H1 (cell line): ENCODE measurements around the gene CHRM4. TPM values are rescaled to one million over a fixed set of nuclear protein-coding genes. Genes with fewer than 3 reads are reported as not detected.

Experiments
- CTCF ChIA-PET: fragments of 300-600 bp; sonication (Branson Sonifier 250); formaldehyde crosslinking; loops from one replicate; lab custom pipeline; 2021; ENCODE audit not compliant: partially characterized antibody; lab: Charles Lee
- POLR2A ChIA-PET: fragments of 300-600 bp; sonication (Branson Sonifier 250); formaldehyde crosslinking; loops from one replicate; lab custom pipeline; 2021; ENCODE audit warnings: inconsistent platforms; ENCODE audit not compliant: partially characterized antibody; lab: Charles Lee
- DNase-seq, 2 experiments: peaks; one replicate each; pipeline versions ENCODE4 v3.0.0 to v3.0.0-alpha.2; 2010 to 2022; ENCODE audit warnings: low spot score in 2 of 2, low read depth in 1 of 2, mixed read lengths in 1 of 2
- FAIRE-seq: peaks from 2 replicates; lab custom pipeline; 2011; peaks lifted over from hg19 to GRCh38; lab: Jason Lieb, UNC
- H2AFZ ChIP-seq: 2 replicates; pipeline ENCODE4 v1.8.1; 2012; ENCODE audit warnings: low read length, inconsistent platforms
- H2AK5ac ChIP-seq: 2 replicates; pipeline ENCODE4 v1.6.1; 2013; ENCODE audit warnings: low read depth, low read length
- H2BK120ac ChIP-seq: replicated peaks from 2 replicates; pipeline ENCODE3; 2013; ENCODE audit warnings: low read depth, low read length, inconsistent platforms
- H2BK12ac ChIP-seq: 2 replicates; pipeline ENCODE4 v1.6.1; 2013; ENCODE audit warnings: low read depth, low read length
- H2BK15ac ChIP-seq: 2 replicates; pipeline ENCODE4 v1.6.1; 2013; ENCODE audit warnings: low read length
- H2BK20ac ChIP-seq: 2 replicates; pipeline ENCODE4 v1.6.1; 2013; ENCODE audit warnings: low read length
- H2BK5ac ChIP-seq: 2 replicates; pipeline ENCODE4 v1.6.1; 2013; ENCODE audit warnings: low read depth, low read length
- H3K14ac ChIP-seq: 2 replicates; pipeline ENCODE4 v1.6.1; 2013; ENCODE audit warnings: inconsistent platforms; ENCODE audit not compliant: insufficient read length
- H3K18ac ChIP-seq: 2 replicates; pipeline ENCODE4 v1.6.1; 2013; ENCODE audit warnings: low read length; ENCODE audit errors: extremely low read depth
- H3K23ac ChIP-seq: 2 replicates; pipeline ENCODE4 v1.6.1; 2013; ENCODE audit warnings: inconsistent platforms; ENCODE audit not compliant: insufficient read length
- H3K23me2 ChIP-seq: 2 replicates; pipeline ENCODE4 v1.6.1; 2013; ENCODE audit warnings: low read depth, low read length
- H3K27ac ChIP-seq: 2 replicates; pipeline ENCODE4 v1.6.1; 2011; ENCODE audit warnings: low read depth, low read length, inconsistent platforms
- H3K27me3 ChIP-seq, 4 experiments: replicated peaks in 1 of 4; 1 replicate in 1 of 4; 2 replicates in 3 of 4; pipeline versions ENCODE4 v1.6.1 to v1.8.1; 2011 to 2013; ENCODE audit warnings: low read length in 3 of 4, mild to moderate bottlenecking in 3 of 4, inconsistent platforms in 2 of 4, mixed read lengths in 2 of 4, moderate library complexity in 1 of 4; ENCODE audit not compliant: control insufficient read depth in 3 of 4, insufficient read depth in 3 of 4; ENCODE audit errors: extremely low read depth in 1 of 4
- H3K36me3 ChIP-seq, 4 experiments: 2 replicates each; pipeline versions ENCODE4 v1.6.1 to v1.8.1; 2011 to 2013; ENCODE audit warnings: mild to moderate bottlenecking in 4 of 4, low read length in 3 of 4, moderate library complexity in 2 of 4, control low read depth in 1 of 4, inconsistent platforms in 1 of 4; ENCODE audit not compliant: insufficient read depth in 4 of 4, control insufficient read depth in 2 of 4
- H3K4ac ChIP-seq: replicated peaks from 2 replicates; pipeline ENCODE3; 2013; ENCODE audit warnings: low read length, low read depth, mixed read lengths, inconsistent platforms; ENCODE audit not compliant: insufficient read length
- H3K4me1 ChIP-seq, 4 experiments: replicated peaks in 1 of 4; 1 replicate in 1 of 4; 2 replicates in 3 of 4; pipeline versions ENCODE4 v1.6.1 to v1.8.1; 2011 to 2013; ENCODE audit warnings: low read length in 3 of 4, inconsistent platforms in 2 of 4, mixed read lengths in 1 of 4; ENCODE audit not compliant: insufficient read depth in 4 of 4, control insufficient read depth in 3 of 4
- H3K4me2 ChIP-seq, 2 experiments: 2 replicates each; pipeline versions ENCODE4 v1.6.1 to v1.8.1; 2011 to 2013; ENCODE audit warnings: low read depth in 2 of 2, low read length in 2 of 2, control low read depth in 1 of 2, inconsistent platforms in 1 of 2, mild to moderate bottlenecking in 1 of 2; ENCODE audit not compliant: insufficient read depth in 1 of 2
- H3K4me3 ChIP-seq, 4 experiments: fragments of 200-600, 300-600 bp in 1 of 4; sonication (generic), shearing (Covaris generic), sonication (Bioruptor Twin) in 1 of 4; 2 replicates each; pipeline versions ENCODE4 v1.5.1 to v1.8.1; 2011 to 2016; ENCODE audit warnings: low read length in 4 of 4, low read depth in 3 of 4, control low read depth in 2 of 4, inconsistent platforms in 2 of 4, mild to moderate bottlenecking in 2 of 4, mixed read lengths in 1 of 4, moderate library complexity in 1 of 4; ENCODE audit not compliant: insufficient read depth in 2 of 4; ENCODE audit errors: extremely low read depth in 1 of 4
- H3K56ac ChIP-seq: replicated peaks from 2 replicates; pipeline ENCODE3; 2013; ENCODE audit warnings: low read depth, mild to moderate bottlenecking, mixed read lengths, low read length, inconsistent platforms; ENCODE audit not compliant: insufficient read length
- H3K79me1 ChIP-seq: 2 replicates; pipeline ENCODE4 v1.6.1; 2013; ENCODE audit warnings: low read depth, low read length, control low read depth
- H3K79me2 ChIP-seq, 2 experiments: 2 replicates each; pipeline versions ENCODE4 v1.6.1 to v1.8.1; 2012 to 2013; ENCODE audit warnings: low read length in 2 of 2, mild to moderate bottlenecking in 2 of 2, inconsistent platforms in 1 of 2; ENCODE audit not compliant: insufficient read depth in 2 of 2, control insufficient read depth in 1 of 2
- H3K9ac ChIP-seq, 4 experiments: replicated peaks in 1 of 4; 1 replicate in 1 of 4; 2 replicates in 3 of 4; pipeline versions ENCODE4 v1.6.1 to v1.8.1; 2011 to 2013; ENCODE audit warnings: low read depth in 3 of 4, low read length in 3 of 4, control low read depth in 2 of 4, mild to moderate bottlenecking in 2 of 4, moderate library complexity in 2 of 4, inconsistent platforms in 1 of 4; ENCODE audit errors: extremely low read depth in 1 of 4
- H3K9me3 ChIP-seq, 2 experiments: 2 replicates each; pipeline versions ENCODE4 v1.6.1 to v1.8.1; 2012 to 2013; ENCODE audit warnings: mild to moderate bottlenecking in 2 of 2, moderate library complexity in 2 of 2, control low read depth in 1 of 2, inconsistent platforms in 1 of 2, low read depth in 1 of 2, low read length in 1 of 2, mixed read lengths in 1 of 2; ENCODE audit not compliant: insufficient read depth in 2 of 2
- H4K20me1 ChIP-seq, 2 experiments: replicated peaks in 1 of 2; 2 replicates each; pipeline versions ENCODE3 to v1.8.1; 2011 to 2013; ENCODE audit warnings: inconsistent platforms in 2 of 2, low read length in 2 of 2, mild to moderate bottlenecking in 1 of 2; ENCODE audit not compliant: insufficient read depth in 2 of 2, control insufficient read depth in 1 of 2
- H4K5ac ChIP-seq: 2 replicates; pipeline ENCODE4 v1.6.1; 2013; ENCODE audit warnings: low read length, low read depth, mixed read lengths, inconsistent platforms; ENCODE audit not compliant: insufficient read length
- H4K8ac ChIP-seq: 2 replicates; pipeline ENCODE4 v1.8.0; 2013; ENCODE audit warnings: mild to moderate bottlenecking, moderate library complexity, low read length, inconsistent platforms; ENCODE audit not compliant: insufficient read depth; ENCODE audit errors: extremely low read depth
- H4K91ac ChIP-seq: replicated peaks from 2 replicates; pipeline ENCODE3; 2013; ENCODE audit warnings: low read length, mixed read lengths, inconsistent platforms; ENCODE audit not compliant: insufficient read length
- GTF2F1 ChIP-seq: IDR thresholded peaks from 2 replicates; pipeline ENCODE4 v1.6.1; 2012; ENCODE audit warnings: low read depth, low read length, improper control_type of control experiment, borderline replicate concordance
- KDM5A ChIP-seq: fragments of 200-600 bp; IDR thresholded peaks from 2 replicates; pipeline ENCODE4 v1.7.1; 2012; ENCODE audit warnings: mild to moderate bottlenecking, low read length, inconsistent platforms, mixed read lengths
- MAFK ChIP-seq: IDR thresholded peaks from 2 replicates; pipeline ENCODE4 v1.6.1; 2012; ENCODE audit warnings: low read depth, mild to moderate bottlenecking, improper control_type of control experiment, low read length
- POLR2AphosphoS5 ChIP-seq: IDR thresholded peaks from 2 replicates; pipeline ENCODE4 v1.6.1; 2011; ENCODE audit warnings: low read depth, low read length
- SIRT6 ChIP-seq: IDR thresholded peaks from one replicate; pipeline ENCODE4 v1.7.1; 2012; ENCODE audit warnings: low read length, inconsistent platforms
- USF2 ChIP-seq: IDR thresholded peaks from 2 replicates; pipeline ENCODE4 v1.6.1; 2011; ENCODE audit warnings: low read length, improper control_type of control experiment
- WGBS, 2 experiments: shearing (Covaris generic) in 1 of 2; methylation state at CpG; one replicate each; pipeline versions ENCODE4 v1.1.6 to v1.1.7; 2013 to 2015; ENCODE audit warnings: low lambda C conversion rate in 2 of 2, mixed read lengths in 2 of 2, inconsistent platforms in 1 of 2, low coverage in 1 of 2, missing lambda C conversion rate in 1 of 2; ENCODE audit not compliant: insufficient replicate concordance in 2 of 2, insufficient coverage in 1 of 2, insufficient read length in 1 of 2; ENCODE audit errors: extremely low coverage in 1 of 2, missing lambda C conversion rate in 1 of 2; 5-methylcytosine and 5-hydroxymethylcytosine counted together
- polyA plus RNA-seq, 7 experiments: library from polyadenylated mRNA; depleted of rRNA in 3 of 7; stranded (reverse) in 5 of 7; unstranded in 2 of 7; fragments of >200 nt in 5 of 7; fragments of 200-250 nt in 2 of 7; gene quantifications; 1 replicate in 5 of 7; 2 replicates in 1 of 7; 4 replicates in 1 of 7; pipeline versions ENCODE4 v1.2.1 to v1.2.3, GENCODE V29; 2011 to 2013; ENCODE audit warnings: missing spikeins in 2 of 7, mixed read lengths in 2 of 7
- total RNA-seq: library from RNA; stranded (reverse); fragmentation: NEBNext Ultra II Directional; extraction: Animal tissue kit (Norgen Biotek cat#: 25700); gene quantifications from 2 replicates; pipeline ENCODE4 v1.2.1, GENCODE V29; 2021

CHRM4 gene
- total and polyA plus RNA-seq, 2 of the 8 experiments (the other 6 are each of a cell fraction or from before 2014, with no cell fraction given) = 1.1 to 1.3 TPM

- Histone ChIP-seq H2BK120ac (no peak overlapping the region), H3K9ac (no peak overlapping the region), H4K8ac (no peak overlapping the region), H3K23ac (no peak overlapping the region), H3K36me3 (peaks cover 0 to 4% (median 1%) of the 10 kb centered on the region in 4 experiments; a peak in 1 of 8 replicates), H2AK5ac (no peak overlapping the region), H2BK12ac (no peak overlapping the region), H3K27me3 (no peaks in the 10 kb centered on the region), H3K27ac (no peak overlapping the region), H3K14ac (no peak overlapping the region), H2AFZ (no peak overlapping the region), H3K9me3 (no peaks in the 10 kb centered on the region), H4K20me1 (peaks cover 8 to 36% of the 10 kb centered on the region in 2 experiments), H4K91ac (no peak overlapping the region), H4K5ac (no peak overlapping the region), H3K23me2 (no peaks in the 10 kb centered on the region), H3K79me2 (peaks cover 0 to 49% of the 10 kb centered on the region in 2 experiments; a peak in 2 of 4 replicates), H3K18ac (no peak overlapping the region), H3K79me1 (peaks cover 19% of the 10 kb centered on the region), H3K56ac (no peak overlapping the region), H3K4me1 (peaks cover 0 to 23% (median 14%) of the 10 kb centered on the region in 4 experiments; a peak in 6 of 7 replicates), H3K4ac (no peak overlapping the region), H3K4me2 (no peak overlapping the region), H3K4me3 (no peak overlapping the region), H2BK20ac (no peak overlapping the region), H2BK5ac (no peak overlapping the region; the same call in 1 of the 2 replicates), H2BK15ac (no peak overlapping the region)
- TF ChIP-seq POLR2AphosphoS5 (no peak), MAFK (no peak), GTF2F1 (no peak), USF2 (no peak), KDM5A (no peak), SIRT6 (no peak)
- CTCF ChIA-PET = interaction anchor here (1.0 to 44.5 kb wide), 6 partner anchors 19 to 68 kb away, joined by 3 to 1004 read pairs (median 9); partner anchors contain the start of gene DGKZ
- DNase-seq (no peak), FAIRE-seq (no peak)
- POLR2A ChIA-PET = interaction anchor here (0.9 to 7.8 kb wide), 4 partner anchors 12 to 142 kb away, joined by 3 to 69 read pairs (median 4); partner anchors contain the start of gene DGKZ
- 94% methylated on average over 8 of the region's 9 CpGs; no CpG with 5 or more reads in 1 of the 2 experiments for WGBS, 2 experiments
Observed at GRCh38 chr11:46364056-46364455, 27.5 kb downstream of the CHRM4 start.
